Neural crest cell (in vitro differentiated cells): ENCODE data around the gene SH3YL1. TPM values are rescaled to one million over a fixed set of nuclear protein-coding genes. Genes with fewer than 3 reads are reported as not detected.

ENCODE experiments used
- DNase-seq: peaks from one replicate; pipeline ENCODE4 v3.0.0; 2021; ENCODE audit warnings: low read depth, mixed read lengths, low spot score
- H3K27ac Mint-ChIP-seq: one replicate; pipeline ENCODE4 v1.8.0; 2021; ENCODE audit warnings: mild to moderate bottlenecking, mixed read lengths; ENCODE audit not compliant: unreplicated experiment
- H3K27me3 Mint-ChIP-seq: 2 replicates; pipeline ENCODE4 v1.8.0; 2021; ENCODE audit warnings: low read depth, mild to moderate bottlenecking, mixed read lengths
- H3K36me3 Mint-ChIP-seq: 2 replicates; pipeline ENCODE4 v1.8.0; 2021; ENCODE audit warnings: low read depth, mild to moderate bottlenecking, mixed read lengths
- H3K4me1 Mint-ChIP-seq: 2 replicates; pipeline ENCODE4 v1.8.0; 2021; ENCODE audit warnings: mixed read lengths
- H3K4me3 Mint-ChIP-seq: one replicate; pipeline ENCODE4 v1.8.0; 2021; ENCODE audit warnings: mild to moderate bottlenecking, mixed read lengths
- H3K9me3 Mint-ChIP-seq: 2 replicates; pipeline ENCODE4 v1.8.0; 2021; ENCODE audit warnings: mixed read lengths
- CTCF ChIP-seq: fragments of 200-600 bp; sonication (generic); conservative IDR thresholded peaks from 2 replicates; pipeline ENCODE4 v1.5.0; 2021; ENCODE audit warnings: antibody characterized with exemption, mild to moderate bottlenecking
- total RNA-seq: library from RNA; stranded (reverse); gene quantifications from 2 replicates; pipeline ENCODE4 v1.2.1, GENCODE V29; 2021

SH3YL1 gene
- total RNA-seq, 1 donor from 2014 or later: 31.8 TPM

GRCh38 chr2:255195-255594 lies 8.6 kb downstream of the SH3YL1 start:
- no peaks in the 10 kb centered on the region for H3K27me3 Mint-ChIP-seq

GRCh38 chr2:254241-254640 lies 9.6 kb downstream of the SH3YL1 start:
- Mint-ChIP-seq H3K4me1 (peaks cover 10% of the 10 kb centered on the region), H3K4me3 (peak overlapping the region; percentile 10), H3K27me3 (no peaks in the 10 kb centered on the region), H3K27ac (peak overlapping the region; percentile 2), H3K9me3 (peaks cover 16% of the 10 kb centered on the region), H3K36me3 (peaks cover 20% of the 10 kb centered on the region)
- peak; percentile 8 for DNase-seq
- TF ChIP-seq CTCF: no peak

More at GRCh38 chr2:255195-255594, 8.6 kb downstream of the SH3YL1 start:
- DNase-seq: no peak
- Mint-ChIP-seq H3K27ac (no peak overlapping the region), H3K4me1 (peaks cover 10% of the 10 kb centered on the region), H3K36me3 (peaks cover 26% of the 10 kb centered on the region), H3K4me3 (no peak overlapping the region), H3K9me3 (peaks cover 16% of the 10 kb centered on the region)
- no peak for TF ChIP-seq CTCF

- H3K27me3 Mint-ChIP-seq: no peaks in the 10 kb centered on the region
- H3K27ac Mint-ChIP-seq: no peak overlapping the region
- peaks cover 12% of the 10 kb centered on the region for H3K36me3 Mint-ChIP-seq
- H3K9me3 Mint-ChIP-seq: peaks cover 7% of the 10 kb centered on the region
- no peak for DNase-seq
- no peak overlapping the region for H3K4me3 Mint-ChIP-seq
- H3K4me1 Mint-ChIP-seq: peaks cover 10% of the 10 kb centered on the region
- TF ChIP-seq CTCF: no peak
These were observed 10.6 kb downstream of the SH3YL1 start for GRCh38 chr2:253202-253638.

- Mint-ChIP-seq H3K27ac (no peak overlapping the region), H3K4me1 (peaks cover 10% of the 10 kb centered on the region), H3K9me3 (peaks cover under 1% of the 10 kb centered on the region), H3K36me3 (peaks cover 4% of the 10 kb centered on the region), H3K4me3 (no peak overlapping the region), H3K27me3 (no peaks in the 10 kb centered on the region)
- no peak for TF ChIP-seq CTCF
- no peak for DNase-seq
These were observed 11.7 kb downstream of the SH3YL1 start for GRCh38 chr2:252001-252602.

GRCh38 chr2:249538-250042 lies 14.2 kb downstream of the SH3YL1 start:
- H3K27me3 Mint-ChIP-seq: no peaks in the 10 kb centered on the region
- H3K4me3 Mint-ChIP-seq: no peak overlapping the region
- no peak for DNase-seq
- H3K9me3 Mint-ChIP-seq: no peaks in the 10 kb centered on the region
- H3K27ac Mint-ChIP-seq: no peak overlapping the region
- no peak for TF ChIP-seq CTCF
- H3K36me3 Mint-ChIP-seq: peaks cover 9% of the 10 kb centered on the region
- H3K4me1 Mint-ChIP-seq: peaks cover 6% of the 10 kb centered on the region
